ENCODE measurements around the gene TSPAN3.

Gene TSPAN3

GRCh38 chr15:77023576-77024272, 47.2 kb downstream of the TSPAN3 start:
- ATAC-seq (no peak), DNase-seq (peak; percentile 12)

GRCh38 chr15:77022646-77023575, 48.0 kb downstream of the TSPAN3 start:
- DNase-seq (no peak), ATAC-seq (no peak)

DNA sequence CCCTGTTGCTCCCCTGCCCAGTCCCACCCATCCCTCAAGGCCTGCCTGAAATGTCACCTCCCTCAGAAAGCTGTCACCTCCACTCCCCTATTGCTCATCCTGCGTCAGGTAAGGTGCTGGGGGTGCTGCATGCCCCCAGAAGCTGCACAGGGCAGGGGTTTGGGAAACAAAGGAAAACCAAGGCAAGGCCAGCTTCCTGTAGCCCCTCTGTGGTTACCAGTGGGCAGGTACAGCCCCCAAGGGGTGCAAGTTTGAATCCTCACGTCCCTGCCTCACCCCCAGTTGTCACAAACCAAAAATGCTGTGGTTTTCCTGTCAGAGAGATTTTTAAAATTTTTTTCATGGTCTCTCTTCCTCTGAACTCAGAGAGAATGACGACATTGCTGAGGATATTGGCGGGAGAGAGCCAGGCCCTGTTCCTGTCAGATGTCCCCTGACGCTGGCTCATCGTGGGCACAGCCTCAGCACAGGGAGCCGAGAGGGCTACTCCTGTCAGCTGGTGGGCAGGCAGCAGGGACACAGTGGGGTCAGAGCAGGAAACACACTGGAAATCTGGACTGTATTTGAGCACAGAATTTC, 49.0 kb downstream of the TSPAN3 start:
- ATAC-seq (peak; percentile 61), DNase-seq (peak; percentile 66)

- DNase-seq (no peak), ATAC-seq (no peak)
Observed at GRCh38 chr15:77021088-77021481, 49.8 kb downstream of the TSPAN3 start.

GRCh38 chr15:77020348-77021087, 50.4 kb downstream of the TSPAN3 start:
- DNase-seq (no peak), ATAC-seq (no peak)

- DNase-seq (peak; percentile 71), ATAC-seq (peak; percentile 67)
Observed at GRCh38 chr15:77019521-77020331, 51.2 kb downstream of the TSPAN3 start.

DNA sequence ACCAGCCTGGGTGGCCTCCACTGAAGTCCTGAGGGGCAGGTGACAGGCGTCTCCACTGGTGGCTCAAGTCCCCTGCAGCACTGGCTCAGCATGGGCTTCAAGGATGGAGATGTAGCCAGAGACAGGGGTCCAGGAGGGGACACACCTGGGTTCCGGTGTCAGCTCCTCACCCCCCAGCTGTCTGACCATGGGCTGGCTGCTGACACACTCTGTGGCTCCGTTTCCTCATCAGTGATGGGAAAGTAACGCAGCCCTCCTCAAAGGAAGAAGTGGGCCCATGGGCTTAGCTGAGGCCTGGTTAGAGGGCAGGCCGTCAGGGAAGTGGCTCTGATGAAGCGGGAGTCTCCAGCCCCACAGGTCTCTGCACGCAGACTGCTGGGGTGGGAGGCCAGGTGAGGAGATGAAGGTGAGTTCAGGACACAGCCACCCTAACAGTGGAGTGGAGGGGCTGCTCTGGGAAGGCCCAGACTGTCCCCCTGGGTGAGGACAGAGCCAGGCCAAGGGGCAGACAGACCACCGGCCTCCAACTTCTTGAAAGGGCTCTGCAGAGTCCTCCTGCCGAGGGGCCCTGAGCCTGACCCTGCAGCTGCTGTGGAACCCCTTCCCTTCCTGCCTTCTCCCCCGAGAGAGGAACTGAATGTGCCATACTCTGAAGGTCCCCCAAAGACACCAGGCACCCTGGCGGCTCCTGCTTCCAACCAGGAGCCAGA, 52.0 kb downstream of the TSPAN3 start:
- no peak for DNase-seq
- no peak for ATAC-seq

GRCh38 chr15:77017761-77018720, 52.9 kb downstream of the TSPAN3 start:
- no peak for DNase-seq
- ATAC-seq = no peak

- no peak for ATAC-seq
- DNase-seq = no peak
Observed at GRCh38 chr15:77017091-77017660, 53.7 kb downstream of the TSPAN3 start.

- DNase-seq (no peak), ATAC-seq (no peak)
Observed at GRCh38 chr15:77016321-77016695, 54.6 kb downstream of the TSPAN3 start.

DNA sequence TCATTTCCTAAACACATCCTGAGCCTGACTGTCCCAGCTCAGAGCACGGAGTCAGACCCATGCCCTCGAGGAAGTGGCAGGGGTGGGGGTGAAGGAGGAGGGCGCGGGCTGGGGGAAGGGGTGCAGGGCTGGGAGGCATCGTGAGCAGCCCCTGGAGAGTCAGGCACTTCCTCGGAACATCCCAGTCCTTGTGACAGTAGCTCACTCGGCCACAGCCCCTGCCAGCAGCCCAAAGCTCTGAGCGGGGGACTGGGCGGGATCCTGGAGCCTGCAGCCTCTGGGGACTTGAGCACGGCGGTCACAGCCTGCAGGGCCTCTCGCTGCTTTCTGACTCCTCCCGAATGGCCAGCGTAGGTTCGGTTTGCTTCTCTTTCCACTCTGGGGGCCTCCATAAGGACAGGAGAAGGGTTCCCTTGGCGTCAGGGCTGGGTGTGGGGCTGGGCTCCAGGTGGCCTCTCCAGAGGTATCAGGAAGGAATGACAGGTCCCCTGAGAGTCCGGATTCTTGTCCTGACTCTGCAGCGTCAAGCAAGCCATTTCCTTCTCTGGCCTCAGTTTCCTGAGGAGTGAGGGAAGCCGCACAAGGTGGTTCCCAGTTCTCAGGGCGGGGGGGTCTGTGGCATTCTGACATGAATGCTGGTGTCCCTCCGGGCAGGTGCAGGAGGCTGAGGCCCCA, 55.1 kb downstream of the TSPAN3 start:
- ATAC-seq (no peak), DNase-seq (no peak)

- ATAC-seq (peak; percentile 15), DNase-seq (peak; percentile 55)
Observed at GRCh38 chr15:77014132-77015081, 56.5 kb downstream of the TSPAN3 start.

GRCh38 chr15:77013776-77014131, 57.2 kb downstream of the TSPAN3 start:
- peak; percentile 87 for DNase-seq
- ATAC-seq = peak; percentile 84

GRCh38 chr15:77012868-77013267, 58.0 kb downstream of the TSPAN3 start:
- ATAC-seq (peak; percentile 23), DNase-seq (peak; percentile 48)

DNA sequence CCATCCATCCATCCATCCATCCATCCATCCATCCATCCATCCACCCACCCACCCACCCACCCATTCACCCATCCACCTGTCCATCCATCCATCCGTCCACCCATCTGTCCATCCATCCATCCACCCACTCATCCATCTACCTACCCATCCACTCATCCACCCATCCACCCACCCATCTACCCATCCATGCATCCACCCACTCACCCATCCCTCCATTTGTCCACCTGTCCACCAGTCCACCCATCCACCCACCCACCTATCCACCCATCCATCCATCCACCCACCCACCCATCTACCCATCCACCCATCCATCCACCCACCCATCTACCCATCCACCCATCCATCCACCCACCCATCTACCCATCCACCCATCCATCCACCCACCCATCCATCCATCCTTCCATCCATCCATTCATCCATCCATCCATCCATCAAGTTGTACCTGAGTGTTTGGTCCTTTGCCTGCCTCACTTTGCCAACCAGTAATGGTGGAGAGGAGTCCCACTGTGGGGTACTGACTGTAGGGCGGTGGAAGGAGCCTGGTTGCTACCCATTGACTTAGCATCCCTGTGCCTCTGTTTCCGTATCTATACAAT, 58.7 kb downstream of the TSPAN3 start:
- DNase-seq (no peak), ATAC-seq (no peak)

GRCh38 chr15:77010857-77011256, 60.1 kb downstream of the TSPAN3 start:
- DNase-seq = no peak
- ATAC-seq = no peak

DNA sequence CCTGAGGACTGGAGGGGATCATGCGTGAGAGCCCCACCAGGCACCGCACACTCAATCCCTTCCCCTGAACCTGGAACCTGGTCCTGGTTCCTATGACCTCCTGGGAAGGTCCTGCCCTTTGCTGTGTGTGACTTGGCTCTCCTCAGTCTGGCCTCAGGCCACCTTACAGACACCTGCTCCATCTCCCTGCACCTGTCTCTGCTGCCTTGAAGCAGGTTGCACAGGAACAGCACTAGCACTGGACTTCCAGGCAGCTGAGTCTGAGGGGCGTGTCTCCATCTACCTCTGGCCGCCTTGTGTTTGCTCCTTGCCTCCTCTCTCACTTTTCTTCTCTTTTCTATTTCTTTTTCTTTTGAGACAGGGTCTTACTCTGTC, 60.6 kb downstream of the TSPAN3 start:
- no peak for DNase-seq
- no peak for ATAC-seq
